K562 (cell line): ENCODE data around the gene NUP188.

Experiments
- JUN ChIP-seq, 2 experiments: sonication (generic) in 1 of 2; formaldehyde crosslinking in 1 of 2; IDR thresholded peaks; 2 replicates each; pipeline versions ENCODE4 v1.6.1 to v1.8.0; 2012 to 2022; ENCODE audit warnings: borderline replicate concordance in 2 of 2, mild to moderate bottlenecking in 2 of 2, improper control_type of control experiment in 1 of 2, low read depth in 1 of 2, low read length in 1 of 2, missing genetic modification reagents in 1 of 2
- XRCC4 ChIP-seq: IDR thresholded peaks from one replicate; pipeline ENCODE4 v1.6.1; 2011; ENCODE audit not compliant: insufficient read depth, insufficient read length; ENCODE audit errors: extremely low read depth
- ZBTB1 ChIP-seq: sonication (generic); formaldehyde crosslinking; IDR thresholded peaks from 2 replicates; pipeline ENCODE4 v1.8.1; 2023; ENCODE audit warnings: missing genetic modification reagents, low read depth, mild to moderate bottlenecking, borderline replicate concordance
- TF ChIP-seq, protein P1 (sequence below): sonication (generic); formaldehyde crosslinking; IDR thresholded peaks from 2 replicates; pipeline ENCODE4 v1.8.1; 2023; ENCODE audit warnings: mild to moderate bottlenecking, missing genetic modification reagents

DNA sequence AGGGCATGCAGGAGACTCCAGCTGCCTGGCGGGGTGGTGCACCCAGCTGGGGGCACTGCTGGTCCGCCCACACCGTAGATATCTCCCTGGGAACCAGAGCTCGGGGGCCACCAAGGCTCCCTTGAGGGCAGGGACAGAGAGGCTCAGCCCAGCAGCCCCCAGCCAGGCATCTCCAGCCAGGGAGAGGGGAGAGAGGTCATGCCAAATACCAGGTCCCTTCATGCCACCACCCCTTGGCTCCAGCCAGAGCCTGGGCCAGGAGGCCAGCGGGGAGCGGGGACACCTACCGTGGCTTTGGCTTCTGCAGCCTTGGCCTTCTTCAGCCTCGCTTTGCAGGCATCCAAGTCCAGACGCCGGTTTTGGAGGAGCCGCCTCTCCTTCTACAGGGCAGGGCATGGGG, 66.6 kb downstream of the NUP188 start:
- no peak for TF ChIP-seq JUN (IDR thresholded peaks at IDR 0.05; ENCODE audit: borderline replicate concordance, low read depth, low read length)
- TF ChIP-seq JUN (CRISPR knock-in tag; IDR thresholded peaks at IDR 0.05; ENCODE audit: borderline replicate concordance) = no peak
- TF ChIP-seq, protein P1, sequence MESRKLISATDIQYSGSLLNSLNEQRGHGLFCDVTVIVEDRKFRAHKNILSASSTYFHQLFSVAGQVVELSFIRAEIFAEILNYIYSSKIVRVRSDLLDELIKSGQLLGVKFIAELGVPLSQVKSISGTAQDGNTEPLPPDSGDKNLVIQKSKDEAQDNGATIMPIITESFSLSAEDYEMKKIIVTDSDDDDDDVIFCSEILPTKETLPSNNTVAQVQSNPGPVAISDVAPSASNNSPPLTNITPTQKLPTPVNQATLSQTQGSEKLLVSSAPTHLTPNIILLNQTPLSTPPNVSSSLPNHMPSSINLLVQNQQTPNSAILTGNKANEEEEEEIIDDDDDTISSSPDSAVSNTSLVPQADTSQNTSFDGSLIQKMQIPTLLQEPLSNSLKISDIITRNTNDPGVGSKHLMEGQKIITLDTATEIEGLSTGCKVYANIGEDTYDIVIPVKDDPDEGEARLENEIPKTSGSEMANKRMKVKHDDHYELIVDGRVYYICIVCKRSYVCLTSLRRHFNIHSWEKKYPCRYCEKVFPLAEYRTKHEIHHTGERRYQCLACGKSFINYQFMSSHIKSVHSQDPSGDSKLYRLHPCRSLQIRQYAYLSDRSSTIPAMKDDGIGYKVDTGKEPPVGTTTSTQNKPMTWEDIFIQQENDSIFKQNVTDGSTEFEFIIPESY (CRISPR knock-in tag) = no peak
- TF ChIP-seq XRCC4 = no peak
- no peak for TF ChIP-seq ZBTB1 (CRISPR knock-in tag)
